Ishikawa (cell line): Measurements from ENCODE around the gene CDH23.

ENCODE experiments used
- MAX ChIP-seq: IDR thresholded peaks from 2 replicates; pipeline ENCODE4 v1.6.1; 2012
- YY1 ChIP-seq: IDR thresholded peaks from 2 replicates; pipeline ENCODE4 v1.6.1; 2012; ENCODE audit warnings: low read depth
- TF ChIP-seq, protein P1 (sequence below): IDR thresholded peaks from 2 replicates; pipeline ENCODE4 v1.6.1; 2012; ENCODE audit warnings: low read depth, mild to moderate bottlenecking

DNA sequence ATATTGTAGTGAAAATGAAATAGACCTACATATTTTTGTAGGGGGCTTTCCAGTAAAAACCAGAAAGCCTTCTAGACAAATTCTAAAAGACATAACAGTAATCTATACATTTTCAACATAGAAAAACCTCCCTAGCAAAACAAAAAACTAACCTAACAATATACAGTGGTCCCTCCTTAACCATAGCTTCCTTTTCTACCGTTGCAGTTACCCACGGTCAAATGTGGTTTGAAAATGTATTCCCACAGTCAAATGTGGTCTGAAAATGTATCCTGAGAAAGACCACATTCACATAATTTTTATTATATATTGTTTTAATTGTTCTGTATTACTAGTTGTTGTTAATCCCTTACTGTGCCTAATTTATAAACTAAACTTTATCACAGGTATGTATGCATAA lies 448.0 kb downstream of the CDH23 start:
- TF ChIP-seq, protein P1, sequence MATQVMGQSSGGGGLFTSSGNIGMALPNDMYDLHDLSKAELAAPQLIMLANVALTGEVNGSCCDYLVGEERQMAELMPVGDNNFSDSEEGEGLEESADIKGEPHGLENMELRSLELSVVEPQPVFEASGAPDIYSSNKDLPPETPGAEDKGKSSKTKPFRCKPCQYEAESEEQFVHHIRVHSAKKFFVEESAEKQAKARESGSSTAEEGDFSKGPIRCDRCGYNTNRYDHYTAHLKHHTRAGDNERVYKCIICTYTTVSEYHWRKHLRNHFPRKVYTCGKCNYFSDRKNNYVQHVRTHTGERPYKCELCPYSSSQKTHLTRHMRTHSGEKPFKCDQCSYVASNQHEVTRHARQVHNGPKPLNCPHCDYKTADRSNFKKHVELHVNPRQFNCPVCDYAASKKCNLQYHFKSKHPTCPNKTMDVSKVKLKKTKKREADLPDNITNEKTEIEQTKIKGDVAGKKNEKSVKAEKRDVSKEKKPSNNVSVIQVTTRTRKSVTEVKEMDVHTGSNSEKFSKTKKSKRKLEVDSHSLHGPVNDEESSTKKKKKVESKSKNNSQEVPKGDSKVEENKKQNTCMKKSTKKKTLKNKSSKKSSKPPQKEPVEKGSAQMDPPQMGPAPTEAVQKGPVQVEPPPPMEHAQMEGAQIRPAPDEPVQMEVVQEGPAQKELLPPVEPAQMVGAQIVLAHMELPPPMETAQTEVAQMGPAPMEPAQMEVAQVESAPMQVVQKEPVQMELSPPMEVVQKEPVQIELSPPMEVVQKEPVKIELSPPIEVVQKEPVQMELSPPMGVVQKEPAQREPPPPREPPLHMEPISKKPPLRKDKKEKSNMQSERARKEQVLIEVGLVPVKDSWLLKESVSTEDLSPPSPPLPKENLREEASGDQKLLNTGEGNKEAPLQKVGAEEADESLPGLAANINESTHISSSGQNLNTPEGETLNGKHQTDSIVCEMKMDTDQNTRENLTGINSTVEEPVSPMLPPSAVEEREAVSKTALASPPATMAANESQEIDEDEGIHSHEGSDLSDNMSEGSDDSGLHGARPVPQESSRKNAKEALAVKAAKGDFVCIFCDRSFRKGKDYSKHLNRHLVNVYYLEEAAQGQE: no peak
- TF ChIP-seq MAX (no peak), YY1 (no peak)
